Thyroid gland (tissue), 4 donors: ENCODE measurements around the gene ACBD4.

ENCODE experiments used
- POLR2A ChIP-seq, 2 donors: fragments of 450-650 bp; IDR thresholded peaks; one replicate each; pipeline ENCODE4 v1.6.1; 2017; ENCODE audit warnings: antibody characterized with exemption in 2 of 2, mild to moderate bottlenecking in 2 of 2, moderate library complexity in 1 of 2
- TF ChIP-seq, protein P1 (sequence below), 6 experiments: fragments of 200-600 bp in 3 of 6; fragments of 450-650 bp in 3 of 6; sonication (generic) in 3 of 6; IDR thresholded peaks; one replicate each; pipeline ENCODE4 v1.5.1; 2016 to 2019; ENCODE audit warnings: antibody characterized with exemption in 6 of 6, mild to moderate bottlenecking in 2 of 6, inconsistent platforms in 1 of 6, moderate library complexity in 1 of 6

DNA sequence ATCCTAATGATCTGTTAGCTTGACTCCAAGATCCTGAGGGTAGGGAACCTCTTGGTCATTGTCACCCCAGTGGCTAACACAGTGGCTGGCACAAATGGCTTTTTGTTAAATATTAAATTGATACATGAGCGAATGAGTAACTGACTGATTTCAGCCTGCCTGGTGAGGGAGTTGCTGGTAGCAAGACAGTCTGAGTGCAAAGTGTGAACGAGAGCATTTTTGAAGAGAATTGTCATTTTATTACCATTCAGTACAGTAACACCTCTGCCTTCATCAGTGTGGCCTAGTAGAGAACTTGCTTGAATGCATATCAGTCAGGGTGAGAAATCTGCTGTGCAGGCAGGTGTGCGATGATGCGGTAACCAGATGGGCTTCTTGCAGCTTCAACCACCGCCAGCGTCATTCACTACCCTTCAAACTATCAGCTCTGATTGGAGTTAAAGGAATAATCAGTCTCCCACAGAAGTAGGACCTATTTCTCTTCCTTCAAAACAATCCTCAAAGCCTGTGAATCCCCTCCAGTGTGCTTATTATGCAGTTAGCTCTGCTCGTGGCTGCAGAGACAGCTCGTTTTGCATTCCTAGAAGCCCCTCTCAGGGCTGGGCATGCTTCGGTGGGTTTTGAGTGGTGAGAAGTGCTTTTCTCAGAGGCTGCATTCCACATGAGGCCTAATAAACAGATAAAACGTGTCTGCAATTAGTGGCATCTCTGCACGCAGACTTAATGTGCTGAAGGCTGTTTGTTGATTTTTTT, 55.2 kb downstream of the ACBD4 start:
- TF ChIP-seq, protein P1, sequence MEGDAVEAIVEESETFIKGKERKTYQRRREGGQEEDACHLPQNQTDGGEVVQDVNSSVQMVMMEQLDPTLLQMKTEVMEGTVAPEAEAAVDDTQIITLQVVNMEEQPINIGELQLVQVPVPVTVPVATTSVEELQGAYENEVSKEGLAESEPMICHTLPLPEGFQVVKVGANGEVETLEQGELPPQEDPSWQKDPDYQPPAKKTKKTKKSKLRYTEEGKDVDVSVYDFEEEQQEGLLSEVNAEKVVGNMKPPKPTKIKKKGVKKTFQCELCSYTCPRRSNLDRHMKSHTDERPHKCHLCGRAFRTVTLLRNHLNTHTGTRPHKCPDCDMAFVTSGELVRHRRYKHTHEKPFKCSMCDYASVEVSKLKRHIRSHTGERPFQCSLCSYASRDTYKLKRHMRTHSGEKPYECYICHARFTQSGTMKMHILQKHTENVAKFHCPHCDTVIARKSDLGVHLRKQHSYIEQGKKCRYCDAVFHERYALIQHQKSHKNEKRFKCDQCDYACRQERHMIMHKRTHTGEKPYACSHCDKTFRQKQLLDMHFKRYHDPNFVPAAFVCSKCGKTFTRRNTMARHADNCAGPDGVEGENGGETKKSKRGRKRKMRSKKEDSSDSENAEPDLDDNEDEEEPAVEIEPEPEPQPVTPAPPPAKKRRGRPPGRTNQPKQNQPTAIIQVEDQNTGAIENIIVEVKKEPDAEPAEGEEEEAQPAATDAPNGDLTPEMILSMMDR (IDR thresholded peaks at IDR 0.05), result no peak
- no peak for TF ChIP-seq POLR2A (IDR thresholded peaks at IDR 0.05)
